OCI-LY1 (cell line): ENCODE results near the gene DRC3.

Experiments
- H2AFZ ChIP-seq: fragments of 200-600 bp; sonication (generic), shearing (Covaris generic); 2 replicates; pipeline ENCODE4 v1.6.0; 2014; ENCODE audit warnings: antibody characterized with exemption, mild to moderate bottlenecking, low read length
- H3F3A ChIP-seq: fragments of 200-600 bp; sonication (generic), shearing (Covaris generic); 2 replicates; pipeline ENCODE4 v1.6.0; 2014; ENCODE audit warnings: mild to moderate bottlenecking, antibody characterized with exemption, low read length, moderate library complexity; ENCODE audit not compliant: insufficient read depth
- H3K27ac ChIP-seq: fragments of 200-600 bp; sonication (generic); 2 replicates; pipeline ENCODE4 v1.5.1; 2014; ENCODE audit warnings: low read length, mixed run types, mild to moderate bottlenecking, low read depth; ENCODE audit not compliant: poor library complexity, severe bottlenecking
- H3K27me3 ChIP-seq: fragments of 200-600 bp; sonication (generic); 2 replicates; pipeline ENCODE4 v1.6.0; 2014; ENCODE audit warnings: antibody characterized with exemption, mild to moderate bottlenecking, low read length, moderate library complexity; ENCODE audit not compliant: insufficient read depth
- H3K36me3 ChIP-seq: fragments of 200-600 bp; sonication (generic); 2 replicates; pipeline ENCODE4 v1.6.1; 2014; ENCODE audit warnings: mild to moderate bottlenecking, antibody characterized with exemption, low read length, moderate library complexity, mixed read lengths; ENCODE audit not compliant: insufficient read depth
- H3K4me1 ChIP-seq: fragments of 200-600 bp; sonication (generic); 2 replicates; pipeline ENCODE4 v1.5.1; 2014; ENCODE audit warnings: mild to moderate bottlenecking, low read length, moderate library complexity; ENCODE audit not compliant: insufficient read depth, severe bottlenecking
- H3K4me2 ChIP-seq: fragments of 200-600 bp; sonication (generic), shearing (Covaris generic); 2 replicates; pipeline ENCODE4 v1.6.1; 2014; ENCODE audit warnings: low read length
- H3K4me3 ChIP-seq: fragments of 200-600 bp; sonication (generic); 2 replicates; pipeline ENCODE4 v1.5.1; 2014; ENCODE audit warnings: low read length, low read depth, mild to moderate bottlenecking, mixed read lengths; ENCODE audit not compliant: poor library complexity, severe bottlenecking
- H3K79me2 ChIP-seq: fragments of 200-600 bp; shearing (Covaris generic); 2 replicates; pipeline ENCODE4 v1.6.1; 2016; ENCODE audit warnings: mixed run types, low read length, mixed read lengths; ENCODE audit not compliant: insufficient read depth
- H3K9ac ChIP-seq: fragments of 200-600 bp; sonication (generic), shearing (Covaris generic); 2 replicates; pipeline ENCODE4 v1.6.1; 2014; ENCODE audit warnings: mild to moderate bottlenecking, low read length, mixed read lengths
- H3K9me2 ChIP-seq: fragments of 200-600 bp; sonication (generic), shearing (Covaris generic); 2 replicates; pipeline ENCODE4 v1.6.1; 2014; ENCODE audit warnings: low read depth, mild to moderate bottlenecking, low read length, mixed read lengths
- H3K9me3 ChIP-seq: fragments of 200-600 bp; shearing (Covaris generic); 2 replicates; pipeline ENCODE4 v1.6.1; 2014; ENCODE audit warnings: low read length, mixed read lengths
- H4K20me1 ChIP-seq: fragments of 200-600 bp; sonication (generic), shearing (Covaris generic); 2 replicates; pipeline ENCODE4 v1.6.0; 2016; ENCODE audit warnings: mild to moderate bottlenecking, low read length; ENCODE audit not compliant: insufficient read depth
- EZH2 ChIP-seq: fragments of 200-600 bp; sonication (generic), shearing (Covaris generic); IDR thresholded peaks from 2 replicates; pipeline ENCODE4 v1.8.0; 2017; ENCODE audit warnings: borderline replicate concordance, mixed run types, mild to moderate bottlenecking, antibody characterized with exemption, low read length, moderate library complexity, mixed read lengths
- TF ChIP-seq, protein P1 (sequence below): fragments of 200-600 bp; sonication (generic), shearing (Covaris generic); IDR thresholded peaks from 2 replicates; pipeline ENCODE4 v1.5.1; 2017; ENCODE audit warnings: mild to moderate bottlenecking, antibody characterized with exemption, low read length, moderate library complexity, mixed read lengths

The DRC3 gene

DNA sequence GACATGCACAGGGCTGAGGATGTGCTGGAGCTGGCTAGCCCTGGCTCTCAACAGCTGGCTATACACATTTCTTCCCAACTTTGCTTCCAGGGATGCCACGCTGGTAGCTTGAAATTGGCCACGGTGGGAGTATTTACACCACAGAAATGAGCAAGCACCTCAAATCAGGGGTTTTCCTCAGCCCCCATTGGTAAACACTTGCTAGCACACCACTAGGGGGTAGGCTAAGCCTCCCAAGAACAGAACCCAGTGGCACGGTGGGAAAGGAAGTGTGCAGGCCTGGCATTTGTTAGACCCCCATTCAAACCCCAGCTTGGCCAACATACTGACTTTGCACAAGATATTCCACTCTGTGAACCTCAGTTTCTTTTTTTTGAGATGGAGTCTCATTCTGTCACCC lies 12.9 kb downstream of the DRC3 start:
- no peaks in the 10 kb centered on the region for H3K9me3 ChIP-seq
- H3F3A ChIP-seq = no peaks in the 10 kb centered on the region
- no peak overlapping the region for H3K4me3 ChIP-seq
- peaks cover 5% of the 10 kb centered on the region; the same call in 1 of the 2 replicates for H3K27me3 ChIP-seq
- no peak overlapping the region for H3K27ac ChIP-seq
- no peak overlapping the region for H3K4me2 ChIP-seq
- H3K9ac ChIP-seq = no peak overlapping the region
- no peaks in the 10 kb centered on the region for H3K9me2 ChIP-seq
- H3K79me2 ChIP-seq = no peaks in the 10 kb centered on the region
- H4K20me1 ChIP-seq = no peaks in the 10 kb centered on the region
- H2AFZ ChIP-seq = no peak overlapping the region
- no peaks in the 10 kb centered on the region for H3K4me1 ChIP-seq
- TF ChIP-seq EZH2 = no peak
- TF ChIP-seq, protein P1, sequence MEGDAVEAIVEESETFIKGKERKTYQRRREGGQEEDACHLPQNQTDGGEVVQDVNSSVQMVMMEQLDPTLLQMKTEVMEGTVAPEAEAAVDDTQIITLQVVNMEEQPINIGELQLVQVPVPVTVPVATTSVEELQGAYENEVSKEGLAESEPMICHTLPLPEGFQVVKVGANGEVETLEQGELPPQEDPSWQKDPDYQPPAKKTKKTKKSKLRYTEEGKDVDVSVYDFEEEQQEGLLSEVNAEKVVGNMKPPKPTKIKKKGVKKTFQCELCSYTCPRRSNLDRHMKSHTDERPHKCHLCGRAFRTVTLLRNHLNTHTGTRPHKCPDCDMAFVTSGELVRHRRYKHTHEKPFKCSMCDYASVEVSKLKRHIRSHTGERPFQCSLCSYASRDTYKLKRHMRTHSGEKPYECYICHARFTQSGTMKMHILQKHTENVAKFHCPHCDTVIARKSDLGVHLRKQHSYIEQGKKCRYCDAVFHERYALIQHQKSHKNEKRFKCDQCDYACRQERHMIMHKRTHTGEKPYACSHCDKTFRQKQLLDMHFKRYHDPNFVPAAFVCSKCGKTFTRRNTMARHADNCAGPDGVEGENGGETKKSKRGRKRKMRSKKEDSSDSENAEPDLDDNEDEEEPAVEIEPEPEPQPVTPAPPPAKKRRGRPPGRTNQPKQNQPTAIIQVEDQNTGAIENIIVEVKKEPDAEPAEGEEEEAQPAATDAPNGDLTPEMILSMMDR = peak; percentile 47
- H3K36me3 ChIP-seq = no peaks in the 10 kb centered on the region

DNA sequence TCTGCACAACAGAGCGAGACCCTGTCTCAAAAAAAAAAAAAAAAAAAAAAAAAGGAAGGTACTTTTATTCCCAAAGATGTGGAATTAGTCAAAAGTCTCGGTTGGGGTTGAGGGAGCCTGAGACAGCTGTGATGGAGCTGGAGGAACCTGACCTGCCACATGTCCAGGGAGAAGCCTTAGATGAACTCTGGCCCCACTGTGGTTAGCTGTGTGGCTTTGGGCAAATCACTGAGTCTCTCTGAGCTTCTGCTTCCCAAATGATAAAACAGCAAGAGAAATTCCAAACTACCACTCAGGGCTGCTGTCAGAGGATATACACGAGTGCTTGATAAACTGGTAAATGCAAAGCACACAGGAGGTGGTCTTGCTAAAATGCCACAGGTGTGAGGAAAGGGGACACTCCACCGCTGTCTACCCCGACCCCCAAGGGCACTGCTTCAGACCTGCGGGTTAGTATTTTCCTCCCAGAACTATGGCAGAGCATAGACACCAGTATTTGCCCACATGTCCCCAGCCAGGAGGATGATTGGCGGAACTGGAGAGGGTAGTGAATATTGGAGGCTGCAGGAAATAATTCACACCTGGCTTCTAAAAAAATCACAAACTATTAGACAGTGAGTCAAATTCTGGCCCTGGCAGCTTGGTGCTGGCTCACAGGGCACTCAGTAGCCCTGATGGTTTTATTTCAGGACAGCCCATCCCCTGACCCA lies 14.7 kb downstream of the DRC3 start:
- TF ChIP-seq, protein P1 = no peak
- TF ChIP-seq EZH2 = no peak
- H3K9me2 ChIP-seq = no peaks in the 10 kb centered on the region

DNA sequence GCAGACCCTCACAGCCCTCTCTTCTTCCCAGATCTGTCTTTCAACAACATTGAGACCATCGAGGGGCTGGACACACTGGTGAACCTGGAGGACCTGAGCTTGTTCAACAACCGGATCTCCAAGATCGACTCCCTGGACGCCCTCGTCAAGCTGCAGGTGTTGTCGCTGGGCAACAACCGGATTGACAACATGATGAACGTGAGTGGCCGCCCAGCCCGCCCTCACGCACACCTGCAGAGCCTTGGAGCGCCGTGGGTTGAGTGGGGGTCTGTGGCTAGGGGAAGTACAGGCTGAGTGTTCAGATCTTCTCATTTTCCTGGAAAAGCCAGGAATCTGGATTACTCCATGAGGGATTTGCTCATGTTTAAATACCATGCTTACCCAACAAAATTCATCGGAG lies 15.2 kb downstream of the DRC3 start:
- H3K4me3 ChIP-seq = no peak overlapping the region
- no peaks in the 10 kb centered on the region for H3K9me3 ChIP-seq
- H3K4me2 ChIP-seq = no peak overlapping the region
- H3K9ac ChIP-seq = no peak overlapping the region
- H3K27me3 ChIP-seq = peaks cover 5% of the 10 kb centered on the region; the same call in 1 of the 2 replicates
- no peaks in the 10 kb centered on the region for H3F3A ChIP-seq
- no peaks in the 10 kb centered on the region for H3K4me1 ChIP-seq
- no peak for TF ChIP-seq EZH2
- TF ChIP-seq, protein P1 = no peak
- H3K36me3 ChIP-seq = no peaks in the 10 kb centered on the region
- H3K79me2 ChIP-seq = no peaks in the 10 kb centered on the region
- H3K27ac ChIP-seq = no peak overlapping the region
- no peaks in the 10 kb centered on the region for H3K9me2 ChIP-seq
- no peak overlapping the region for H2AFZ ChIP-seq
- H4K20me1 ChIP-seq = no peaks in the 10 kb centered on the region

More for the DNA sequence above, 14.7 kb downstream of the DRC3 start:
- peaks cover 5% of the 10 kb centered on the region; the same call in 1 of the 2 replicates for H3K27me3 ChIP-seq
- H3K4me1 ChIP-seq = no peaks in the 10 kb centered on the region
- H3K4me2 ChIP-seq = no peak overlapping the region
- no peaks in the 10 kb centered on the region for H3K9me3 ChIP-seq
- no peaks in the 10 kb centered on the region for H3F3A ChIP-seq
- H3K79me2 ChIP-seq = no peaks in the 10 kb centered on the region
- H2AFZ ChIP-seq = no peak overlapping the region
- no peaks in the 10 kb centered on the region for H3K36me3 ChIP-seq
- H3K27ac ChIP-seq = no peak overlapping the region
- no peaks in the 10 kb centered on the region for H4K20me1 ChIP-seq
- no peak overlapping the region for H3K4me3 ChIP-seq
- no peak overlapping the region for H3K9ac ChIP-seq
